Activated CD4-positive, alpha-beta T cell treated with anti-CD3 and anti-CD28 coated beads, Interleukin-2, amount 10 ng/mL, durations not matched to agents 24 days and 14 days (primary cell): ENCODE measurements around the gene ZNF148. TPM values are rescaled to one million over a fixed set of nuclear protein-coding genes. Genes with fewer than 3 reads are reported as not detected.
"Not testable (repeated sequence)": the region's sequence is repeated elsewhere in the genome, so short reads cannot be mapped to it uniquely, and the experiment has no call there.

Experiments used
- DNase-seq: peaks from one replicate; pipeline ENCODE4 v3.0.0; 2022
- H3K27ac Mint-ChIP-seq: one replicate; pipeline ENCODE4 v1.8.0; 2022; ENCODE audit warnings: mild to moderate bottlenecking, mixed read lengths
- H3K27me3 Mint-ChIP-seq: one replicate; pipeline ENCODE4 v1.8.0; 2022; ENCODE audit warnings: mixed read lengths
- H3K36me3 Mint-ChIP-seq: one replicate; pipeline ENCODE4 v1.8.0; 2022; ENCODE audit warnings: low read depth, mild to moderate bottlenecking, mixed read lengths
- H3K4me1 Mint-ChIP-seq: one replicate; pipeline ENCODE4 v1.8.0; 2021; ENCODE audit warnings: mixed read lengths
- H3K4me3 Mint-ChIP-seq: one replicate; pipeline ENCODE4 v1.8.0; 2022; ENCODE audit warnings: mild to moderate bottlenecking, moderate library complexity, mixed read lengths
- H3K9me3 Mint-ChIP-seq: one replicate; pipeline ENCODE4 v1.8.0; 2021; ENCODE audit warnings: mixed read lengths
- intact Hi-C: fragments of 100-400 bp; cut with micrococcal nuclease; formaldehyde crosslinking; loops from one replicate; pipeline ENCODE4 v1.15.1; 2023
- total RNA-seq: library from RNA; stranded (reverse); gene quantifications from 2 replicates; pipeline ENCODE4 v1.2.3, GENCODE V29; 2022

Gene ZNF148, protein sequence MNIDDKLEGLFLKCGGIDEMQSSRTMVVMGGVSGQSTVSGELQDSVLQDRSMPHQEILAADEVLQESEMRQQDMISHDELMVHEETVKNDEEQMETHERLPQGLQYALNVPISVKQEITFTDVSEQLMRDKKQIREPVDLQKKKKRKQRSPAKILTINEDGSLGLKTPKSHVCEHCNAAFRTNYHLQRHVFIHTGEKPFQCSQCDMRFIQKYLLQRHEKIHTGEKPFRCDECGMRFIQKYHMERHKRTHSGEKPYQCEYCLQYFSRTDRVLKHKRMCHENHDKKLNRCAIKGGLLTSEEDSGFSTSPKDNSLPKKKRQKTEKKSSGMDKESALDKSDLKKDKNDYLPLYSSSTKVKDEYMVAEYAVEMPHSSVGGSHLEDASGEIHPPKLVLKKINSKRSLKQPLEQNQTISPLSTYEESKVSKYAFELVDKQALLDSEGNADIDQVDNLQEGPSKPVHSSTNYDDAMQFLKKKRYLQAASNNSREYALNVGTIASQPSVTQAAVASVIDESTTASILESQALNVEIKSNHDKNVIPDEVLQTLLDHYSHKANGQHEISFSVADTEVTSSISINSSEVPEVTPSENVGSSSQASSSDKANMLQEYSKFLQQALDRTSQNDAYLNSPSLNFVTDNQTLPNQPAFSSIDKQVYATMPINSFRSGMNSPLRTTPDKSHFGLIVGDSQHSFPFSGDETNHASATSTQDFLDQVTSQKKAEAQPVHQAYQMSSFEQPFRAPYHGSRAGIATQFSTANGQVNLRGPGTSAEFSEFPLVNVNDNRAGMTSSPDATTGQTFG
- total RNA-seq = 31.8 and 38.0 TPM in 2 replicates

DNA sequence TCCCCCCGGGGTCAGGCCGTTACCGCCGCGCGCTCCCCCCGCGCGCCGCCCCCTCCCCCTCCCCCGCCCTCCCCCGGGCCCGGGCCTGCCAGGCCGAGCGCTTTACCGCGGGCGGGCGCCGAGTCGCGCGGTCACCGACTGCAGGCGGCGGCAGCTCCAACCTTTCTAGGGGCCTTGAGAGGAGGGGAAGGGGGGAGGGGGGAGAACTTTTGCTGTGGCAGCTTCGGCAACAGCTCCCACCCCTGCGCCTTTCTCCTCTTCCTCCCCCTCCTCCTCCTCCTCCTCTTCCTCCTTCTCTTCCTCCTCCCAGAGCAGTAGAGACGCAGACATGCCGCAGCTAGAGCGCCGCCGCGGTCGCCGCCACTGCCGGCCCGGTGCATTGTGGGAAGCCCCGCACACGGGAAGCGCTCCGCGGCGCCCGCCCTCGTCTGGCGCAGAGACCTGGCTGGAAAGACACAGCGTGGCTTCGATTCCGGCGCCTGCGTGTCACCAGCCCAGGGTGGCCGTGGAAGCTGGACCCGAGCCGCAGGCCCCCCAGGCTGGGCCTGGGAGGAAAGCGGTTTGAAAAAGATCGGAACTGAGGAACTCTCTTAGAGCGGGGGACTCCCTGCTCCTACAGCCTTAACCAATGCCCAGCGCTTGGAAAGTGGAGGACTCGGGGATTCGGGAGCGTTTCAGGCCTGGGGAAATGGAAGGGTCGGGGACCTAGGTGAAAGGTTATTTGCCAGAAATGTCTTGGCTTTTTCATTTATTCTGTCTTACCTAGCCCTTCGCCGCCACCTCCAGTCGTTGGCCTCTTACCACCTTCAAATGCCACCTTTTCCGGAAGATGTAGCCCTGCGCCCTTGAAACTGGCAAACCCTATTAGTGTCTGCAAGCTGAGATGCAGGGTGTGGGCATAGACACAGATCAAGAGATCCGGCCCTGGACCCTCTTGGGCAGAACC, at the start of gene ZNF148:
Gene ZNF148, minus strand, starts transcription at position 330 of the 946 bp plus-strand sequence. CDS start 61,685 bp downstream, outside the sequence.
- DNase-seq = peak; percentile 98

DNA sequence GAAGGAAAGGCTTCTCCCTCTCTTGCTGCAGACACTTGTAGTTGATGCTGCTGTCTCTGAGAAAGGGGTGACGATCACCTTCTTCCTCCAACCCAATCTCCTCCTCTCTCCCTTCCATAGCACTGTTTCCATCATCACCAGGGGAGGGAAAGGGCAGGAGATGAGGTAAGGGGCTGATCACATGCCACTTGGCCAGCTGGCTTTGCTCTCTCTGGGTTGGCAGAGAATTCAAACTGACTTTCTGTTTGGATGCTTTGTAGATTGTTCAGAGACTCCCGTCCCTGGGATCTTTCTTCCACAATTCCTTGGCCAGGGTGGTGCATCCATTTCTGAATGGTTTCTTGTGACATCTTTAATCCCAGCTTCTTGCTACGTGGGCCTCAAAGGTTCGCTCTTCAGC, 43.2 kb upstream of the ZNF148 start:
- peaks cover 4% of the 10 kb centered on the region for H3K9me3 Mint-ChIP-seq
- no peak for DNase-seq
- H3K27ac Mint-ChIP-seq = no peak overlapping the region
- H3K36me3 Mint-ChIP-seq = no peaks in the 10 kb centered on the region
- no peaks in the 10 kb centered on the region for H3K4me1 Mint-ChIP-seq
- peaks cover 8% of the 10 kb centered on the region for H3K27me3 Mint-ChIP-seq
- no peak overlapping the region for H3K4me3 Mint-ChIP-seq
- intact Hi-C loops = no loop called here

More for the DNA sequence above, at the start of gene ZNF148:
- H3K27ac Mint-ChIP-seq = peak within 1 kb of the TSS; percentile 98
- intact Hi-C loops = loop anchor here (1.0 to 10.0 kb wide), 7 partner anchors 18 to 320 kb away; partner anchors contain the start of genes HEG1, OSBPL11 and SNX4
- H3K27me3 Mint-ChIP-seq = no peaks in the 10 kb centered on the region
- H3K9me3 Mint-ChIP-seq = no peaks in the 10 kb centered on the region
- peak within 1 kb of the TSS; percentile 98 for H3K4me3 Mint-ChIP-seq
- H3K4me1 Mint-ChIP-seq = peaks cover 32% of the 10 kb centered on the region
- peaks cover 26% of the 10 kb centered on the region for H3K36me3 Mint-ChIP-seq

DNA sequence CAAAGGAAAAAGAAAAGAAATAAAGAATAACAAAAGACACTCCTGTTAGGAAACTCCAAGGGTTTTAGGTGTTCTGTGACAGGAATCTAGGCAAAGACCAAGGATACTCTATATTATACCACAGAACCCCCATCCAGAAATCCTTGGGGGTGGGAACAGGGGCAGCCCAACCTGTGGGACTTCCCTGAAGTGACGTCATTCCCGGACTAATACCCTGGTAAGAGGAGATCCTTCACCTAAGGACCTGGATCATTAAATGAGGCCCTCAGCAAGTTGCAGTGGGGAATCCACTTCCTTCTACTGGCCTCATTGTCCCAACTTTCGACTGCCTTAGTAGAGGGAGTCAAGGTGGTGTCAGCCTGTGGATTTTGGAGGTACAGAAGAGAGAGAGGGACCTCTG, 41.1 kb upstream of the ZNF148 start:
- Mint-ChIP-seq H3K27me3 (peaks cover 14% of the 10 kb centered on the region), H3K9me3 (peaks cover 4% of the 10 kb centered on the region), H3K36me3 (no peaks in the 10 kb centered on the region), H3K27ac (no peak overlapping the region), H3K4me1 (no peaks in the 10 kb centered on the region), H3K4me3 (no peak overlapping the region)
- no peak for DNase-seq
- intact Hi-C loops = no loop called here

DNA sequence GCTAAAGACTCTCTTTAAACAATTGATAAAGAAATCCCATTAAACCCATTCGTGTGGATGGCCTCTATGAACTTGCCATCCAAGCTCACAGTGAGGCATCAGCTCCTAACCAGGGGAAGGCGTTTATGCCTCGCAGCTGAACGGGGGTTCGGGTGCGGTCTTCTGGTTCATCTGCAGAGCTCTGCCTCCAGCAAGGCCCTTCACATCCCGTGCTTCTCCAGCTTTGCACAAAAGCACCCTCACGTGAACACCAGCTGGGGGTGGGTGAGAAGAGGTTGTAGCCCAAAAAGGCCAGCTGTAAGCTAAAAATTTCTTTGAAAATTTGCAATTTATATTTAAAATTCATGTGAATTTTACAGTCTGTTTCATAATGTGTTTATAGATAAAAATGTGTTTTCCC, 39.5 kb upstream of the ZNF148 start:
- H3K9me3 Mint-ChIP-seq = peaks cover 3% of the 10 kb centered on the region
- H3K36me3 Mint-ChIP-seq = no peaks in the 10 kb centered on the region
- intact Hi-C loops = no loop called here
- no peaks in the 10 kb centered on the region for H3K4me1 Mint-ChIP-seq
- H3K27ac Mint-ChIP-seq = no peak overlapping the region
- peaks cover 20% of the 10 kb centered on the region for H3K27me3 Mint-ChIP-seq
- H3K4me3 Mint-ChIP-seq = no peak overlapping the region
- no peak for DNase-seq

DNA sequence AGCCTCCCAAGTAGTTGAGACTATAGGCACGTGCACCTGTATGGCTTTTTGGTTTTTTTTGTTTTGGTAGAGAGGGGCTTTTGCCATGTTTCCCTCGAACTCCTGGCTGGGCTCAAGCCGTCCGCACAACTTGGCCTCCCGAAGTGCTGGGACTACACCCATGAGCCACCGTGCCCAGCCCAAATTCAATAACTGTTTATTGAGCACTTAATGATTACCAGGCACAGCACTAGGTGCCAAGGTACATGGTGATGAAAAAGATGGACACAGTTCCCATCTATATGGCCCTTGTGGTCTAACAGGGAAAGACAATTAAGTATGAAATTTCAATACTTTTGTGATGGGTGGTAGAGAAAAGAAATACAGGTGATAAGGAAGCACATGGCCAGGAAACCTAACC, 35.8 kb upstream of the ZNF148 start:
- Mint-ChIP-seq H3K9me3 (no peaks in the 10 kb centered on the region), H3K27me3 (peaks cover 23% of the 10 kb centered on the region), H3K27ac (no peak overlapping the region), H3K4me3 (no peak overlapping the region), H3K36me3 (no peaks in the 10 kb centered on the region), H3K4me1 (peaks cover 4% of the 10 kb centered on the region)
- DNase-seq = no peak
- intact Hi-C loops = no loop called here

DNA sequence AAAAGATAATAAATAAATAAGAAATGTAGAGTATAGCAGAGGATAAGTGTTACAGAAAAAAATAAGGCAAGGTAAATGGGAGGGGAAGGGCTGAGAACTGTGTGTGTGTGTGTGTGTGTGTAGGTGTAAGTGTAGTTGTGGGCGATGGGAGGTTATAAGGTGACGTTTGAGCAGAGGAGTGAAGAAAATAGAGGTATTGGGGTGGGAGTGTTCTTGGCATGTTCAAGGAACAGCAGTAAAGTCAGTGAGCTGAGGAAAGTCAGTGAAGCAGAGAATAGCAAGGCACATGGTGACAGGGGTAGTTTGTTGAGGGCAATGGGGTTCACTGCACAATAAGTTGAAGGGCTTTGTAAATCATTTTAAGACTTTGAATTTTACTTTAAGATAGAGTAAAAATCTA, 30.9 kb upstream of the ZNF148 start:
- intact Hi-C loops = no loop called here
- no peak overlapping the region for H3K27ac Mint-ChIP-seq
- no peaks in the 10 kb centered on the region for H3K36me3 Mint-ChIP-seq
- peaks cover 14% of the 10 kb centered on the region for H3K27me3 Mint-ChIP-seq
- H3K4me1 Mint-ChIP-seq = peaks cover 4% of the 10 kb centered on the region
- peaks cover 3% of the 10 kb centered on the region for H3K9me3 Mint-ChIP-seq
- no peak for DNase-seq
- H3K4me3 Mint-ChIP-seq = no peak overlapping the region

DNA sequence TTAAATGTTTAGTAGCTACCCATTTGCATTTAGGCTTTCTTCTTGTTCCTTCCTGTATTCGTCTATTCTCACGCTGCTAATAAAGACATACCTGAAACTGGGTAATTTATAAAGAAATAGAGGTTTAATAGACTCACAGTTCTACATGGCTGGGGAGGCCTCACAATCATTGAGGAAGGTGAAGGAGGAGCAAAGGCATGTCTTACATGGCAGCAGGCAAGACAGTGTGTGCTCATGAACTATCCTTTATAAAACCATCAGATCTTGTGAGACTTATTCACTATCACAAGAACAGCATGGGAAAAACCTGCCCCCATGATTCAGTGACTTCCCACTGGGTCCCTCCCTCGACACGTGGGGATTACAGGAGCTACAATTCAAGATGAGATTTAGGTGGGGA, 30.4 kb upstream of the ZNF148 start:
- H3K27me3 Mint-ChIP-seq = peaks cover 17% of the 10 kb centered on the region
- intact Hi-C loops, H3K9me3 Mint-ChIP-seq, DNase-seq, H3K4me1 Mint-ChIP-seq, H3K36me3 Mint-ChIP-seq, H3K4me3 Mint-ChIP-seq, H3K27ac Mint-ChIP-seq: not testable (repeated sequence)

DNA sequence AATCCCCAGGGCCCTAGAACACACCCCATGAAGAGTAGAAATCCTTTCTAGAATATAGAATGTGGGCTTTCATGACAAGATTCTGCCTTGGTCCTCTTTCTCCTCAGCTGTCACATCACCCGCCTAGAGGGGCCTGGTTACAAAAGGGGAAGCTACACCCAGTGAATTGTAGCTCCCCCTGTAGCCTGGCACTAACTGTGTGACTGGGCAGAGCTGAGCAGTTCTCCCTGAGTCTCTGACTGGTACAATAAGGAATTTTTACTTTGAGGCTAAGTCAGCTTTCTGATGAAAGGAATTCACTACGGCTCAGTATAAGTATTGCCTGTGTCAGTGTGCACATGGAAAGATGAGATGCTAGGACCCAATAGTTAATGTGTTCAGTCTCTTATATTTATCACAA, 28.7 kb upstream of the ZNF148 start:
- Mint-ChIP-seq H3K9me3 (peaks cover 3% of the 10 kb centered on the region), H3K27me3 (peaks cover 22% of the 10 kb centered on the region), H3K36me3 (no peaks in the 10 kb centered on the region), H3K27ac (no peak overlapping the region), H3K4me1 (peaks cover 4% of the 10 kb centered on the region), H3K4me3 (no peak overlapping the region)
- intact Hi-C loops = no loop called here
- DNase-seq = no peak

DNA sequence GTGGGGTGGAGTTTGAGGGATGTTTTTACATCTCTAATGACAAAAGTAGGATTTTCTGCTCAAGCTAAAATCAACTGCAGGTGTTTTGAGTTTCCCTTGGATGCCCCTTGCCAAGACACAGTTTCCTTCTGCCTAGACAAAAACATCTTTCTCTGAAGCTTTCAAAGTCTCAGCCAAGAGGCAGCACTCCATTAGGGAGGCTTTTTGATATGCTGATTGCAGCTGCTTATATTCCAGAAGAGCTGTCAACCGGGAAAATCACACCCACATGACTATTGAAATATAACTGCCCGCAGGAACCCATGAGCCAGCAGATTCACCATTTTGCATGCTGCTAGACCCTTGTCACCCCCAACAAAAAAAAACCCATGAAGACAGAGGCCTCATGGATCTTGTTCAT, 27.5 kb upstream of the ZNF148 start:
- no peak overlapping the region for H3K4me3 Mint-ChIP-seq
- H3K27ac Mint-ChIP-seq = no peak overlapping the region
- H3K27me3 Mint-ChIP-seq = peaks cover 29% of the 10 kb centered on the region
- H3K36me3 Mint-ChIP-seq = no peaks in the 10 kb centered on the region
- DNase-seq = no peak
- H3K9me3 Mint-ChIP-seq = peaks cover 3% of the 10 kb centered on the region
- intact Hi-C loops = no loop called here
- peaks cover 4% of the 10 kb centered on the region for H3K4me1 Mint-ChIP-seq

DNA sequence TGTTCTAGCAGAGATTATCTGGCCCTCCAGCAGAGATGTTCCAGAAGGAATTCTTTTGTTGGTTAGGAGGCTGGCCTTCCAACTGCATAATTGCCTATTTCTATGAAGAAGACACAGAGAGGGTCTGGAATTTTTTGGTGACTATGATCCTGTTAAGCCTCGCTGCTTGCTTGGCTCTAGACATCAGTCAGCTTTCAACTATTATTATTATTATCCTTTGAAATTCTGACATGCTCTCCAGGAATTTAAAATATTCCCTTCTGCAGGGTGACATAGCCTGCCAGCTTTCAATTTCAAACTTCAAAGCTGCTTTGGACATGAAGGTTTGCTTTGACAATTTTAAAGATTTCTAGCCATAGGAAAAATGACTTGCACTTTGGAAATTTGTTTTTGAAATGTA, 26.3 kb upstream of the ZNF148 start:
- Mint-ChIP-seq H3K27ac (no peak overlapping the region), H3K36me3 (no peaks in the 10 kb centered on the region), H3K4me1 (peaks cover 4% of the 10 kb centered on the region), H3K9me3 (peaks cover 3% of the 10 kb centered on the region), H3K27me3 (peaks cover 34% of the 10 kb centered on the region), H3K4me3 (no peak overlapping the region)
- intact Hi-C loops = no loop called here
- DNase-seq = no peak

DNA sequence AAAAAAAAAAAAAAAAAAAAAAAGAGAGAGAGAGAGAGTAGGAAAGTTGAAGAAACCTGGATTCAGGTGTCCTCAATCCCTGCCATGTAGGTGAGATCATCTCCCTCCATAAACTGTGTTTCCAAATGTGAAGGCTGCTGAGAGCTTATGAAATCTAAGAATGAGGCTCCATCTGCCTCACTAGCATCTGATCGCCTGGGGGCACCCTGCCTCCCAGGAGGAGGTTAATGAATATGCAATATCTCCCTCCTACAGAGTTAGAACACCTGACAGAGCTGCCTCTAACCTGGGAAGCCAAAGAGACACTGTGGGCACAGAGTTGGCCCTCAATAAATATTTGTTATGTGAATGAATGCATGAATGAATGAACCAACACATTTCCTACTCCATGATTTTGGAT, 23.8 kb upstream of the ZNF148 start:
- no peaks in the 10 kb centered on the region for H3K4me1 Mint-ChIP-seq
- no peaks in the 10 kb centered on the region for H3K36me3 Mint-ChIP-seq
- H3K27ac Mint-ChIP-seq = no peak overlapping the region
- H3K9me3 Mint-ChIP-seq = no peaks in the 10 kb centered on the region
- H3K4me3 Mint-ChIP-seq = no peak overlapping the region
- intact Hi-C loops = no loop called here
- DNase-seq = no peak
- peaks cover 41% of the 10 kb centered on the region for H3K27me3 Mint-ChIP-seq

DNA sequence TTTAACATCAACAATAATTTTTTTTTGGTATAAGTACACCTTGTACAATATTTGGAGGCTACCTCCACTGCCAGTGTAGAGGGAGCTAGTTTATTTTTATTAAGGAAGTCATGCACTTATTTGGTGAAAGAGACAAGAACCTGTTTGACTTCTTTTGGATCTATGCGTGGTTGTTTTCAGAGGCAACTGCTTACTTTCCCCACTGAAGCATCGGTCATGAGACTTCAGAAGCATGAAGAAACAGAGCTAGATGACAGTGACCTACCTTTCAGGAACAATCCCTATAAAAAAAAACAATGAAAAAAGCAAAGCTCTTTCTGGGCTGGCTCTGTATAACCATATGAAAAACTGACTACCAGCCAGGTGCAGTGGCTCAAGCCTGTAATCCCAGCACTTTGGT, 20.0 kb upstream of the ZNF148 start:
- Mint-ChIP-seq H3K4me1 (peaks cover 2% of the 10 kb centered on the region), H3K4me3 (no peak overlapping the region), H3K36me3 (no peaks in the 10 kb centered on the region), H3K27me3 (peaks cover 38% of the 10 kb centered on the region), H3K27ac (no peak overlapping the region), H3K9me3 (no peaks in the 10 kb centered on the region)
- intact Hi-C loops = no loop called here
- DNase-seq = no peak

DNA sequence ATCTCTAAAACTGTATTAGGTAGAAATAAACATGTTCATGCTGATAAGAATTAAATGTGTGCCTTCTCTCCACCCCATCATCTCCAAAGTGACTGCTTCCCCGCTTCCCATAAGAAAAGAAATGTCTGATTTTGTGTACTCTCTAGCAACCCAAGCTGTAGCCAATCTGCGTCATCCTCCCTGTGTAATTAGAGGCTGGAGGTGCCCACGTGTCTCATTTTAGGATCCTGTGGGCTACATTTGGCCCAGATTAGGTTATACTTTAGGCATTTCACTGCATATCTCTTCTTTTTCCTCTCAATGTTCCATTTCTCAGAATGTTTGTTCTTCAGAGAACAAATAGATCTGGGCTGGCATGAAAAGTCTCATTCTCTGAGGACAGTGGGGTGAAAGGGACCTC, 19.3 kb upstream of the ZNF148 start:
- no peak overlapping the region for H3K4me3 Mint-ChIP-seq
- intact Hi-C loops = no loop called here
- H3K36me3 Mint-ChIP-seq = no peaks in the 10 kb centered on the region
- peaks cover 6% of the 10 kb centered on the region for H3K4me1 Mint-ChIP-seq
- no peak overlapping the region for H3K27ac Mint-ChIP-seq
- peaks cover 31% of the 10 kb centered on the region for H3K27me3 Mint-ChIP-seq
- H3K9me3 Mint-ChIP-seq = no peaks in the 10 kb centered on the region
- DNase-seq = no peak
